GM12892 (cell line): Measurements from ENCODE around the gene CLDN6.
A peak's percentile ranks its signal among the peaks of the same experiment; 100 is the strongest.

Experiments used
- POLR2A ChIP-seq: IDR thresholded peaks from 2 replicates; pipeline ENCODE4 v1.6.1; 2011; ENCODE audit warnings: low read depth, low read length, control low read depth
- POLR2AphosphoS5 ChIP-seq: IDR thresholded peaks from 2 replicates; pipeline ENCODE4 v1.6.1; 2011; ENCODE audit warnings: low read depth, low read length, control low read depth
- TAF1 ChIP-seq: IDR thresholded peaks from 2 replicates; pipeline ENCODE4 v1.6.1; 2011; ENCODE audit warnings: low read depth, mild to moderate bottlenecking, control low read depth, low read length, borderline replicate concordance

- TF ChIP-seq POLR2A (peak; percentile 56; the same call in 1 of the 2 replicates), POLR2AphosphoS5 (no peak), TAF1 (0 out of 2 replicates have a peak, but pooled peaks have one; percentile 57)
Measured at GRCh38 chr16:3020247-3020603, 2.2 kb upstream of the CLDN6 start, which contains the start of gene TNFRSF12A.
